NCI-H1436 treated with DMSO at 0.1 percent for 48 hours (cell line): ENCODE results near the gene STK10.
"Not testable (repeated sequence)": the region's sequence is repeated elsewhere in the genome, so short reads cannot be mapped to it uniquely, and the experiment has no call there.

ENCODE experiments used
- DNase-seq: peaks from one replicate; lab custom pipeline; 2025; lab: John Stamatoyannopoulos, UW

The STK10 gene

DNA sequence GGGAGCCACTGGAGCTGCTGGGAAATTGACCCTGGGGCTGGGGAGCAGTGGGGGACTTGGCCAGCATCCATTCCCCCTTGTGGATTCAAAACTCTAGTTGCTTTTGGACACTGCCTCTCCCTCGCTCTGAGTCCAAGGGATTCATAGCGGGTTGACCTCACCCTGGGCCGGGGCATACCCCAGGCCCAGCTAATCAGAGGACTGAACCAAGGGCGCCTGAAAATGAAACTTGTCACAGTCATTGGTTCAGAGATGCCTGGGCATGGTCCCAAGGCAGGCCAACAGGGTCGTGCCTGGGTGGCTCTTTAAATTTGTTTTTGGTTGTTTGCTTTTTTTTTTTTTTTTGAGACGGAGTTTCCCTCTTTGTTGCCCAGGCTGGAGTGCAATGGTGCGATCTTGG lies 22.6 kb downstream of the STK10 start:
- no peak for DNase-seq

- no peak for DNase-seq
Measured at GRCh38 chr5:172164769-172165212, 23.2 kb downstream of the STK10 start.

- DNase-seq: no peak
Measured at GRCh38 chr5:172163346-172163745, 24.7 kb downstream of the STK10 start.

DNA sequence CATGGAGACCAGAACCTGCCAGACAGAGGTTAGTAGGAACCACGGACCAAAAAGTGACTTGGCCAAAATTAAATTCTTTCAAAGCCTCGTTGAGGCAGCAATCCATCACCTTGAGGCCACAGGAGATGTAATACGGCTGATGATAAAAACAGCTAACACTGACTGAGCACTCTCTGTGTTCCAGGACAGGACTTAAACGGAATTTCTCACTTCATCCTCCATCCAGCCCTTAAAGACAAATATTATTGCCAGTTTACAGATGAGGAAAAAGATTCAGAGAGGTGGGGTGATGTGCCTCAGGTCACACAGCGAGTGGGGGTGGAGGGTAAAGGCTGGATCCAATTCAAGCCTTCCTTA lies 25.1 kb downstream of the STK10 start:
- DNase-seq: no peak

- no peak for DNase-seq
Measured at GRCh38 chr5:172162323-172162986, 25.6 kb downstream of the STK10 start.

DNA sequence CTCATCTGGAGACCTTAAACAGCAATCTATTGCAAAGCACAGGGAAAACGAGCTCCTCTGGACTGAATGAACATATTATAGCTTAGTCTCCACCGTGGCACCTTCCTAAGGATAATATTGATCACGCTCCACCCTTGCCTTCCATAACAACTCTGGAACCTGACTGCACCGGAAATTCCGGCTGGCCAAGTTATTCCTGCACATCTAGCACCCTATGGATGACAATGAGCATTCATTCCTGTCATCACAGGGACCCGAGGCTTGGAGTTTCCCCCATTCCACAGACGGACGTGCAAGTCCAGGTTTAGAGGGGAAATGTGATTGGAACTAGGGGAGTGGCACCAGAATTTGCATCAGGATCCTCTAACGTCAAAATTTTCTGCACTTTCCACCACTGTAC lies 27.5 kb downstream of the STK10 start:
- DNase-seq: no peak

- no peak for DNase-seq
Measured at GRCh38 chr5:172159016-172159415, 29.0 kb downstream of the STK10 start.

GRCh38 chr5:172156541-172156994 lies 31.5 kb downstream of the STK10 start:
- no peak for DNase-seq

- not testable (repeated sequence) for DNase-seq
Measured at GRCh38 chr5:172155101-172155500, 32.9 kb downstream of the STK10 start.

DNA sequence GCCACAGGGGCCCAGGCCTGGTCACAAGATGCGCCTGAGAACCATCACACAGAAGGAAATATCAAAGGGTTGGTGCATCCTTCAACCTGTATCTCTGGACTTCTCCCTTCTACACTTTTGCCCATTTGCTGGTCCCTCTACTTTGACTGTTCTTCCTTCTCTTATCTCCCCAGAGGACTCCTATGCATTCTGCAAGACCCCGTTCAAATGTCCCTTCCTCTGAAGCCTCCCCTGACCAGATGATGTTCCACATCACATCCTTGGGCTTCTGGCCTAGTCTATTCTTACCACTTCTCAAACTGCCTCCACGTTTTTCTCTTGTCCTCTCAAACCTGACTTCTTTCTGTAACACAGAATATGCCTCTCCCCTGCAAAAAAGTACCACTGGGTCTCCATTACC lies 34.3 kb downstream of the STK10 start:
- no peak for DNase-seq

GRCh38 chr5:172151661-172152210 lies 36.3 kb downstream of the STK10 start:
- no peak for DNase-seq

DNA sequence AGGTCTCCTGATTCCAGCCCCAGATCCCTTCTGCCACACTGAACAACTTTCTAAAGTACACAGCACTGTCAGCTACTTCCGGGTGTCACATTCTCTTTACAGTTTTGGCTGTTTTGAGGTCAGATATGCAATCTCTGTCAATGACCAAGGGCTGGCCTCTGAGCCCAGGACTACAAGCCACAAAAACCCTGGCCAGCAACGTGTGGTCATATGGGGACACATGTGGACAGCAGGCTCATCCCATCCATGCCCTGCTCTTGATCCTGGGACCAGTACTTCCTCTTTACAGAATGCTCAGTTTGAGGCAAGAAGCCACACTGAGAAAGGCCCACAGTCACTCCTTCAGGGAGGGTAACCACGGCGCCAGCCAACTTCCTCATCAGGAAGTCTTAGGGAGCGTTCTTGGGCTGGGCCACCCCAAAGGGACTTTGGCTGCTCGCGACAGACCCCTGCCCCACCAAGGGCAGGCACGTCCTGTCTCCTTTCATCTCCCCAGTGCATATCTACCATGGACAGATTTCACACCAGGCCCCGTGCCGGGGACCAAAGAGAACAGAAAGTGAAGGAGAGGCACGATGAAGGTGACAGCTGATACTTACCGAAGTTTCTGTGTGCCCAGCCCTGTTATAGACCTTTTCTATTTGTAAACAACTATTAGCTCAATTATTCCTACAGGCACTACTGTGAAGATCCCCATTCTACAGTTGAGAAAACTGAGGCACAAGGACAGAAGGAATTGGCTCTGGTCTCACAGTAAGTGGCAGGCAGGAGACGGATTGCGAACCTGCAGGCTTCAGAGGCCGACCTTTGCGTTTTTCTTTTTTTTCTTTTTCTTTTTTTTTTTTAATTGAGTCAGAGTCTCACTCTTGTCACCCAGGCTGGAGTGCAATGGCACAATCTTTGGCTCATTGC lies 37.3 kb downstream of the STK10 start:
- no peak for DNase-seq

DNA sequence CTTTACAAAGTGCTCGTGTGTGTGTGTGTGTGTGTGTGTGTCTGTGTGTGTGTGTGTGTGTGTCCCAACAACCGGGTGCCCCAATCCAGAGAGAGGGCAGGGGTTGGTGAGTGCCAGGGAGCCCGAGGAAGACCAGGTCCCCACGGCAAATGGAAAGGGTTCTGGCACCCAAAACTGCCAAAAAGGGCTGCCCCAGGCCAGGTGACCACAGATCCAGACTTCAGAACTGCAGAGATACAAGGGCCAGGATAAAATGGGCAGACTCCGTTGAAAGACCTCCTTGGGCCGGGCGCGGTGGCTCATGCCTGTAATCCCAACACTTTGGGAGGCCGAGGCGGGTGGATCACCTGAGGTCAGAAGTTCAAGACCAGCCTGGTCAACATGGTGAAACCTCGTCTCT lies 38.5 kb downstream of the STK10 start:
- not testable (repeated sequence) for DNase-seq

DNA sequence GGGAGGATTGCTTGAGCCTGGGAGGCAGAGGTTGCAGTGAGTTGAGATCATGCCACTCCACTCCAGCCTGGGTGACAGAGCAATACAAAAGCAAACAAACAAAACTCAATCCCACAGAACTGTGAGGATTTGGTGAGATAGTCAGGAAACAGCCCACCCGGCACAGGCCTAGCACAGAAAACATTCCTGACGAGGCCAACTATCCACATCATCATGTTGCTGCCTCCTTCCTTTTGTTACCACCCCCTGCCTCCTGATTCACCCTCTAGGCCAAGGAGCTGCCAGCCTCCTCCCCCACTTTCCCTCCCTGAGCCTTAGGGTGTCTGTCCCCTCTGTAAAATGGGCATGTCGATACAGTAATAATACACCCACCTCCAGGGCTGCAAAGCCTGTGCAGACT lies 39.0 kb downstream of the STK10 start:
- no peak for DNase-seq

GRCh38 chr5:172148381-172148780 lies 39.6 kb downstream of the STK10 start:
- DNase-seq: no peak

DNA sequence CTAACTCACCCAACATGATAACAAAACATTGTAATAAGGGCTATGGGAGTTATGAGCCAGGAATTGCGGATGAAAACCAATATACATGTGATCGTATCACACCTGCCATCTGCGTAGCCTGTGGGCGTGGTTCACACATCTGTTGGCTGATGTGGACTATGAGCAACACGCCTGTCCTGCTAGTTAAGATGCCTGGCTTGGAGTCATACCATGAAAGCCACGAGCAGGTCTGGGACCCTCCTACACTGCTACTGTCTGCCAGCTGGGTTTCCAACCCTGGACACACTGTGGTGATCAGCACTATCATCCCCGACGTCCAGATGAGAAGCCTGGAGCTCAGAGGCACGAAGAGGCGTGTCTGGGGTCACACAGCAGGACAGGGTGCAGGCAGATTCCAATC lies 40.2 kb downstream of the STK10 start:
- DNase-seq: no peak

DNA sequence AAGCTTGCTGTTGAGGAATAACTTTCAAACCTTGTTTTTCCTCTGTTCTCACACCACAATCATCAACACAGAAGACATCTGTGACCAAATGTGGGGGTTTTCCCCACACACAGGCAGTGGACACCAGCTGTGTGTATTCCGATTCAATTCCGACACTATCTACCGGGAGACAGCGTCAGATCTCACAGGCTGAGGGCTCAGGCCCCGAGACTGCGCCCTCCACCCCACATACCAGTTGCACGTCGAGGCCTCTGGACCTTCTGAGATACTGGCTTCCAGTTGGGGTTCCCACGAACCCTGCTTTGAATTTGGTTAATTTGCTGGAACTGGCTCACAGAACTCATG lies 41.3 kb downstream of the STK10 start:
- no peak for DNase-seq

DNA sequence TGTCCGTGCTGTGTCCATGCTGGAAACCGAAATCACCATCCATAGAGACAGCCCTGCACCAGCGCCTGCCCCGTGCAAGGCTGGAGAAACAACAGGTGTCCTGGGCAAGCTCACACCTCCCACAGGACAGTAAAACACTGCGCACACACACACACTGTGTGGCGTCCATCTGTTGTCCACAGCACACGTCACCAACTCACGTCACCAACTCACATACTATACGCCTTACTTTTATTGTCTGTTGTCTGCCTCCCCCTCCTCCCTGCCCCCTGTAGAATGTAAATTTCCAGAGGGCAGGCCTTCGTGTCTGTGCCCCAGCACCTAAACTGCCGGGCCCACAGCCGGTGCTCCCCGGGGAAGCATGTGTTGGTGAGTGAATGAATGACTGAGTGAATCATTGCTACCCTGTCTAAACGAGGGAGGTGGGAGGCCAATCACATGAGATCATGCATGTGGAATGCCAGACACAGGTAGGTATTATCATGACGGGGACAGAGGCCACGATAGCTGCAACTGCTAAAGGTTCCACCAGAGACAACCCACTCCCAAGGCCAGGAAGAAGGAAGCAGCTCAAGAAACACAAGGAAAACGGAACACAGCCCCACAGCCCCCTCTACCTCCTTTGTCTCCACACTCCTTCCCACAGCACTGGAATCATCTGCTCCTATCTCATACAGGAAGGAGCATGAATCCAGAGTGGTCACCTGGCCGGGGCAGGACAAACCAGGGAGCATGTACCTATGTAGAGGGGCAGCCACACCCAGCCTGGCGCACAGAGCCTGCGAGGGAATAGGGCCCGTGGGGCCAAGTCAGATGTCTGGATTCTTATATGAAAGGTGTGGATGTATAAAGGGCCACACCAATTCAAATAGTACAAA lies 41.9 kb downstream of the STK10 start:
- DNase-seq: no peak

- no peak for DNase-seq
Measured at GRCh38 chr5:172144931-172145869, 42.8 kb downstream of the STK10 start.

DNA sequence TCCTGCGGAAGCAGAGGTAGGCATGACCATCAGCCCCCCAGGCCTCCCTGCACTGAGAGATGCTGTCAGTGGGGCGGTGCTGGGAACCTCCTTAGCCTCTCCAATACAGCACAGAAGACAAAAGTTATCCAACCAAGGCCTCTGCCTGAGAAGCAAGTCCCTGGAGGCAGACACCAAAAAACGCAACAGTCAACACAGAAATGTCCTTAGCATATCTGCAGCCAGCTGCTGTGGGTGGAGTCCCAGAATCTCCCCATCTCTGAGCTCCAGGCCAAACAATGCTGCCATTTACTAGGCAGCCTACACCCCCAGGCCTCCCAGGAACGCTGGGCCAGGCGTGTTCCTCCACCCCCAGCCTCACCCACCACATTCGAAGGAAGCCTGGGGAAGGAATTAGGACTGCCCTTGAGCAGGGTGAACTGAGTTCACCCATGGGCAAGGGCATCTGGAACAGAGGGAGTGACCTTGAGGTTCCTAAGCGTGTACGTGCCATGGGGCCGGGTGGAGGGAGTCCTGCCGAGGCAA lies 43.7 kb downstream of the STK10 start:
- DNase-seq: peak; percentile 0

DNA sequence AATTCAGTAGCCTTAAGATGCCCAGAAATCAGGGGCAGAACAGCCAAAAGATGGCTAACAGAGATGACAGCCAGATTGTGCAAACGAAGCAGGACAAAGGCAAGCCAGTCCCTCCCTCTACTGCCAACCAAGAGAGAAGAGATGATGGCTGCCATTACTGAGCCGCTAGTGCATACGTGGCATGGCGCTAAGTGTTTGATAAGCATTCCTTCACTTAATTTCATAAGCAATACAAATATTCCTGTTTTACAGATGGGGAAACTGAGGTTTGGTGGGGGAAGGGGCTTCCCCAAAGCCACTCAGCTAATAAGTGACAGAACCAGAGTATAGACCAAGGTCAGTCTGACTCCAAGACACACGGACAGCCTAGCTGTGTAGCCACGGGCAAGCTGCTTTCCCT lies 44.1 kb downstream of the STK10 start:
- DNase-seq: no peak
